Mononuclear cell (primary cell): ENCODE measurements around the gene VMO1. TPM values are rescaled to one million over a fixed set of nuclear protein-coding genes. Genes with fewer than 3 reads are reported as not detected.
A peak's percentile ranks its signal among the peaks of the same experiment; 100 is the strongest.

Experiments
- H3K27me3 ChIP-seq: 2 replicates; pipeline ENCODE4 v1.6.0; 2011; ENCODE audit warnings: low read length, control low read depth; ENCODE audit not compliant: insufficient read depth
- H3K4me1 ChIP-seq: 2 replicates; pipeline ENCODE4 v1.5.1; 2011; ENCODE audit warnings: mild to moderate bottlenecking, low read length, control low read depth; ENCODE audit not compliant: insufficient read depth
- H3K4me3 ChIP-seq: 2 replicates; pipeline ENCODE4 v1.5.1; 2011; ENCODE audit warnings: mild to moderate bottlenecking, low read length, moderate library complexity
- H3K9me3 ChIP-seq: 2 replicates; pipeline ENCODE4 v1.5.1; 2011; ENCODE audit warnings: low read depth, mild to moderate bottlenecking, control low read depth, low read length
- total RNA-seq: library from RNA; depleted of rRNA; stranded (reverse); fragments of >200 nt; gene quantifications from one replicate; pipeline ENCODE4 v1.2.3, GENCODE V29; 2012

Gene VMO1
- total RNA-seq, 1 donor = not detected

DNA sequence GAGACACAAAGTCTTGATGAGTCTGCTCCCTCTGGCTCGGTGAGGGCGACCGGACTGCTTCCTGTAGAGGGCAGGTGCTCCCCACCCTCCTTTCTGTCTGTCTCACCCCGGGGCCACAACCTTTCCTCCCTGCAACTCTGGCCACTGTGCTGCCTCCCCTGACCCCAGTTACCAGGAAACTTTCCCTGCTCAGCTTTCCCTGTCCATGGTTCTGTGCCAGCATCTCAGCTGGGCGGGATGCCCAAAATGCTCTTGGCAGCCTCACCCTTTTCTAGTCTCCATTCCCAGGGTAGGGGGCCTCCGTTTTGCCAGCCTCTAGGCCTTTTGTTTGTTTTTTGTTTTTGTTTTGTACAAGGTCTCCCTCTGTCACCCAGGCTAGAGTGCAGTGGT lies 22.2 kb upstream of the VMO1 start:
- H3K27me3 ChIP-seq = peaks cover 5% of the 10 kb centered on the region
- no peak overlapping the region for H3K4me3 ChIP-seq
- peaks cover 15% of the 10 kb centered on the region for H3K4me1 ChIP-seq
- no peaks in the 10 kb centered on the region for H3K9me3 ChIP-seq

- H3K9me3 ChIP-seq = no peaks in the 10 kb centered on the region
- peaks cover 15% of the 10 kb centered on the region for H3K4me1 ChIP-seq
- H3K27me3 ChIP-seq = peaks cover 5% of the 10 kb centered on the region
- no peak overlapping the region for H3K4me3 ChIP-seq
Observed at GRCh38 chr17:4807605-4808377, 21.6 kb upstream of the VMO1 start.

DNA sequence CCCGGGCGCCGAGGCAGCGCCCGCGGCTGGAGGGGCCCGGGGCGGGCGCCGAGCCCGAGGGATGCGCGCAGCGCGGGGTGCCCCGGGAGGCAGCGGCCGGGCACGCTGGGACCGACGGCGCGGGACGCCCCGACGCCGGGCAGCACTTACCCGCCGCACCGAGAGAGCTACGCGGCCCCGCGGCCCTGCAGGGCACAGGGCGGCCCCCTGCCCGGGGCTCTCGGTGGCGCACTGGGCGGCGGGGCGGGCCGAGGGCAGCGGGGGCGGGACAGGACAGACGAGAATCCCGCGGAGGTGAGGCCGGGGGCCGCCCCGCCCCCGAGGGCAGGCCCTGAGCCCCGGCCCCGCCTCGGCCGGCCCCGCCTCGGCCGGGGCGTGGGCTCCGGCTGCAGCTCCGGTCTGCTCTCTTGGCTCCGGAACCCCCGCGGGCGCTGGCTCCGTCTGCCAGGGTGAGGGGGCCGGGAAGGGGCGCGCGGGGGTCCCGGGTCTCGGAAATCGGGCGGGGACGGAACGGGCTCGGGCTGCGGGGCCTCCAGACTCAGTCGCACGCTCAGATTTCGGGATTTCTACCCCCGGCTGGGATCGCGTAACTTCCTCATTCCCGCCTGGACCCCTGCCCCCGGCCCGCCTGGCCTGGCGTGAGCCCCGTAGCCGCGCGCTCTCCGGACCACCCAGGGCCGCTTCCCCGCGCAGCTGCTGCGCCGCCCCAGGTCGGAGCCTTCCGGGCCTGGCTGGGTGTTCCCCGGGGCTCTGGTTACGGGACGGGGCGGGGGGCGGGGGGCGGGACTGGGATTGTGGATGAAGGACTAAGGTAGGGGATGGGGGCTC lies 20.8 kb upstream of the VMO1 start, which contains the start of gene PLD2:
PLD2 (plus strand) TSS at position 376 of the 828 bp plus-strand sequence. CDS start 621 bp downstream, outside the sequence.
- peaks cover 5% of the 10 kb centered on the region for H3K27me3 ChIP-seq
- peak within 1 kb of the TSS; percentile 55 for H3K4me3 ChIP-seq
- peaks cover 15% of the 10 kb centered on the region for H3K4me1 ChIP-seq
- no peaks in the 10 kb centered on the region for H3K9me3 ChIP-seq

DNA sequence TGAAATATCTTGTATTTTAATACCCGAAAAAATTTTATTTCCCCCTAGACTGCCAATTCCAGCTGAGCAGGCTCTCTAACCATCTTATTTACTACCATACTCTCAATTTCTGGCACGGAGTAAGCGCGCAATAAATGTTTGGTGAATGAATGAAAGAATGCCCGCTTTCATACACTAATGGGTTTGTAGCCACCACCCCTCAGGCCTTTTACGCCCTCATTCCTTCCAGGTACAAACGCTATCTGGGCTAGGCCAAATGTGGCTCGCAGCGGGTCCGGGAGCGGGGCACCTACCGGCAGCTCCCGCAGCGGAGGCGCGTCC lies 20.3 kb upstream of the VMO1 start:
- no peaks in the 10 kb centered on the region for H3K9me3 ChIP-seq
- H3K4me3 ChIP-seq = peak overlapping the region; percentile 55
- peaks cover 5% of the 10 kb centered on the region for H3K27me3 ChIP-seq
- peaks cover 15% of the 10 kb centered on the region for H3K4me1 ChIP-seq

DNA sequence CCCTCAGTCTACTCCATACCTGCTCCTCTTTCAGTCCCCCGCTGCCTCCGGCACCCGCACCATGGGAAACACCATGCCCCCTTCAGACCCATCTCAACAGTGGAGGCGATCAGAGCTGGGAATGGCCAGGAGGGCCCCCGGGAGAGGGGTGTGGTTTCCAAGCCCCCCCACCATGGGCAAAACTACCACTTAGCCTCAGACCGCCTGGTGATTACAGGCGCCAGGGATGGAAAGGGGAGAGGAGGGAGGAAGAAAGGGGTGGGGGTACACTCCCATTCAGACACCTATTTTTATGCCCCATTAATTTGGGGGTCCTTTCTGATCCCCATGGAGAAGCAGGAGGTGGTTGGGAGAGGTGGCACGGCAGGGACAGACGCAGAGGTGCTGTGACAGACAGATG lies 16.1 kb upstream of the VMO1 start, which contains the start of gene C17orf114:
C17orf114 (minus strand) TSS at position 101 of the 400 bp plus-strand sequence.
- H3K27me3 ChIP-seq = peaks cover 5% of the 10 kb centered on the region
- peaks cover 5% of the 10 kb centered on the region for H3K4me1 ChIP-seq
- no peak within 1 kb of the TSS for H3K4me3 ChIP-seq
- no peaks in the 10 kb centered on the region for H3K9me3 ChIP-seq

DNA sequence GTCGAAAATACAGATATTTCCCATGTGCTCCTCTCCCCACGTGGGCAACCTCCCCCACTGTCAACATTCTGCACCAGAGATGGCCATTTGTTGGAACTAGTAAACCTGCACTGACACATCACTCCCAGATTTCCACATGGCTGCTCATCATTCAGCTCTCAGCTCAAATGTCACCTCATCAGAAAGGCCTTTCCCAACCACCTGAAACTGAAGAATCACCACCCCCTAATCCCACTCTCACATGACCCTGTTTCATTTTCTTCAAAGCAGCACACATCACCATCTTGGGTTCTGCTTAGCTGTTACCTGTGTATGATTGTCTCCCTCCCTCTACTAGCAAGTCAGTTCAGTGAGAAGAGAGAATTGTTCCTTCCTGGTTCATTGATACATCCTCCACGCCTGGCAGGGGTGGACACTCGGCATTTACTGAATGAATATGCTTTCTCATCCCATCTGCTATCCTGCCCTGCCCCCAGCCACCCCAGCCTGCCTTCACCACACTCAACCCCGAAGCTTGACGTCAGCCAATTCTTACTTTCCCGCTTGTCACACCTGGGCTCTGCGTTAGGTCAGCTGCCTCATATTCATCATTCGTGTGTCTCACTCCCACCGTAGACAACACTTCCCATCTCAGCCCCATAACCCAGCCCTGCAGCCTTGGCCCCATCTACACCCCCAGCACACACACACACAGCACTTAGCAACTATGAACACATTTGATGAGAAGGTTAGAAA lies 14.5 kb upstream of the VMO1 start:
- peaks cover 9% of the 10 kb centered on the region for H3K4me1 ChIP-seq
- no peaks in the 10 kb centered on the region for H3K9me3 ChIP-seq
- H3K27me3 ChIP-seq = no peaks in the 10 kb centered on the region
- H3K4me3 ChIP-seq = no peak overlapping the region

DNA sequence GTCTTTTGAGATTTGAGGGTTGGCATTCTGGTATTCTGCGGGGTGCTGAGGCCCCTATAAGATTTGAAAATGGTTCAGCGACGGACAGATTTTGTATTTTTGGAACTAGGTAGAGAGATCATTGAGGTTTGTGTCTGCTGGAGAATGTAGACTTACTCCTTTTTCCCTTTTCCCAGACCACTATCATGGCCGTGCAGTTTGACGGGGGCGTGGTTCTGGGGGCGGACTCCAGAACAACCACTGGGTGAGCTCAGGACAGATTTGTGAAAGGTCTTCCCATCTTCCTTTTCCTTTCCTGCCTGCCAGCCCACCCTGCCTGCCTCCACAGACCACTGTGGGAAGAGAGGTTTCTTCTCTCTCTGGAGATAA lies 10.4 kb upstream of the VMO1 start:
- Histone ChIP-seq H3K27me3 (peaks cover 6% of the 10 kb centered on the region), H3K4me3 (peak overlapping the region; percentile 71), H3K4me1 (peaks cover 9% of the 10 kb centered on the region), H3K9me3 (no peaks in the 10 kb centered on the region)

DNA sequence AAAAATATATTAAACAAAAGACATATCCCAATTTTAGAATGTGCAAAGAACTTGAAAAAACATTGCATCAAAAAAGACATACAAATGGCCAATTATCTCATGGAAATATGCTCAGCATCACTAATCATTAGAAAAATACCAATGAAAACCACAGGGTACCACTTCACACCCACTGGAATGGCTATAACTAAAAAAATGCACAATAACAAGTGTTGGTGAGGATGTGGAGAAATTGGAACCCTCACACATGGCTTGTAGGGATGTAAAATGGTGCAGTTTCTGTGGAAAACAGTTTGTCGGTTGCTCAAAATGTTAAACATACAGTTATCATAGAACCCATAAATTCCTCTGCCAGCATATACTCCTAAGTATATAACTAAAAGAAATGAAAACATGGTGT lies 9.0 kb upstream of the VMO1 start:
- peaks cover 18% of the 10 kb centered on the region for H3K4me1 ChIP-seq
- no peak overlapping the region for H3K4me3 ChIP-seq
- peaks cover 6% of the 10 kb centered on the region for H3K27me3 ChIP-seq
- no peaks in the 10 kb centered on the region for H3K9me3 ChIP-seq

DNA sequence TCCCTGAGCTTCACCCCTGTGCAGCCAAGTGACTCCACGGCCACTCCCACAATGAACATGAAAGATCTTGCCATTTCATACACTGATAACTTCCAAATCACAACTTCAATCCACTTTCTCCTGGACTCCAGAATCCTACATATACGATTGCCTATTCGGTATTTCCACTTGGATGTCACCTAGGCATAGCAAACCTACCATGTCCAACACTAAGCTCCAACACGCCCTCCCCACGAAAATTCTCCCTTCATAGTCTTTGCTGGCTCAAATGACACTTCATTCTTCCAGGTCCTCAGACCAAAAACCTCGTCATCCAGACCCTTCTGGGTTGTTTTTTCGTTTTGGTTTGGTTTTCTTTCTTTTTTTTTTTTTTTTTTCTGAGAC lies 4.5 kb upstream of the VMO1 start:
- Histone ChIP-seq H3K4me1 (peaks cover 33% of the 10 kb centered on the region), H3K9me3 (no peaks in the 10 kb centered on the region), H3K27me3 (peaks cover 44% of the 10 kb centered on the region), H3K4me3 (peak overlapping the region; percentile 59)

DNA sequence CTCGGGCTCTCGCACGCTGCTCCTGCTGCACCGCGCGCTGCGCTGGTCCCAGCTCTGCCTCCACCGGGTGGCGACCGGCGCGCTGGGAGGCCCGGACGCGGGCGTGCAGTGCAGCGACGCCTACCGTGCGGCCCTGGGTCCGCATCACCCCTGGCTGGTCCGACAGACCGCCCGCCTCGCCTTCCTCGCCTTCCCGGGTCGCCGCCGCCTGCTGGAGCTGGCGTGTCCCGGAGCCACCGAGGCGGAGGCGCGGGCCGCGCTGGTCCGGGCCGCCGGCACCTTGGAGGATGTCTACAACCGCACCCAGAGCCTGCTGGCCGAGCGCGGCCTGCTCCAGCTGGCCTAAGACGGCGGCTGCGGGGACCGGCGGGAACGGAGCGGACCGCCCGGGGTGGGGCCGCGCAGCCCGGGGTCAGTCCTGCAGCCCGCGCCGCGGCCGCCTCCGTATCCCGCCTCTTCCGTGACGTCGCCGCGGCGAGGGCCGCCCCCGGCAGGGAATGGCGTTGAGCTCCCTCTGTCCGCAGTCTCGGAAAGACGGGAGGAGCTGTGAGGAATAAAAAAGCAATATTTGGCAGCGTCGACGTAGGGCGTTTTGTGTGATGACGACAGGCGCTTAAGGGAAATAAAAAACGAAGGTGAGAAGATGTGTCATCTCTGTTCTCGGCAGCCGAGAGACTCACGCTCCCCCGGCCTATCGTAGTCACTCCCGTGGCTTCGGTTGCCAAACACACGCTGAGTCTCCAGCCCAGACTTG lies 4.0 kb upstream of the VMO1 start:
- peaks cover 50% of the 10 kb centered on the region for H3K27me3 ChIP-seq
- peak overlapping the region; percentile 59 for H3K4me3 ChIP-seq
- no peaks in the 10 kb centered on the region for H3K9me3 ChIP-seq
- peaks cover 39% of the 10 kb centered on the region for H3K4me1 ChIP-seq

DNA sequence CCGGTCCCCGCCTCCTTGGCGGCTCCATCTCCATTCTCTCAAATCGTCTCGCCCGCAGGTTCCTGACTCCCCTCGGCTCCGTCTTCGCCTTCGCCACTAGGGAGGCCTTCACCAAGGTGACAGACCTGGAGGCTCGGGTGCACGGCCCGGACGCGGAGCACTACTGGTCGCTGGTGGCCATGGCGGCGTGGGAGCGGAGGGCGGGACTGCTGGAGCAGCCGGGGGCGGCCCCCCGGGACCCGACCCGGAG lies 3.5 kb upstream of the VMO1 start:
- peaks cover 41% of the 10 kb centered on the region for H3K4me1 ChIP-seq
- H3K9me3 ChIP-seq = no peaks in the 10 kb centered on the region
- peak overlapping the region; percentile 59 for H3K4me3 ChIP-seq
- peaks cover 54% of the 10 kb centered on the region for H3K27me3 ChIP-seq

GRCh38 chr17:4788807-4789700 lies 2.9 kb upstream of the VMO1 start, which contains the start of gene GLTPD2:
GLTPD2 (plus strand) TSS chr17:4788964; CDS start chr17:4789012, 48 bp downstream.
- peaks cover 60% of the 10 kb centered on the region for H3K27me3 ChIP-seq
- H3K4me1 ChIP-seq = peaks cover 41% of the 10 kb centered on the region
- H3K9me3 ChIP-seq = no peaks in the 10 kb centered on the region
- peak within 1 kb of the TSS; percentile 59 for H3K4me3 ChIP-seq

- no peak overlapping the region for H3K4me3 ChIP-seq
Observed at GRCh38 chr17:4788159-4788806, 2.1 kb upstream of the VMO1 start.

More at GRCh38 chr17:4788159-4788806, 2.1 kb upstream of the VMO1 start:
- peaks cover 68% of the 10 kb centered on the region for H3K27me3 ChIP-seq
- H3K9me3 ChIP-seq = no peaks in the 10 kb centered on the region
- H3K4me1 ChIP-seq = peaks cover 41% of the 10 kb centered on the region
